ENCODE results near the gene TREM2. TPM values are rescaled to one million over a fixed set of nuclear protein-coding genes. Genes with fewer than 3 reads are reported as not detected.

Gene TREM2
- not detected in 2 replicates for polyA plus RNA-seq
- not detected in 2 replicates for polyA minus RNA-seq

DNA sequence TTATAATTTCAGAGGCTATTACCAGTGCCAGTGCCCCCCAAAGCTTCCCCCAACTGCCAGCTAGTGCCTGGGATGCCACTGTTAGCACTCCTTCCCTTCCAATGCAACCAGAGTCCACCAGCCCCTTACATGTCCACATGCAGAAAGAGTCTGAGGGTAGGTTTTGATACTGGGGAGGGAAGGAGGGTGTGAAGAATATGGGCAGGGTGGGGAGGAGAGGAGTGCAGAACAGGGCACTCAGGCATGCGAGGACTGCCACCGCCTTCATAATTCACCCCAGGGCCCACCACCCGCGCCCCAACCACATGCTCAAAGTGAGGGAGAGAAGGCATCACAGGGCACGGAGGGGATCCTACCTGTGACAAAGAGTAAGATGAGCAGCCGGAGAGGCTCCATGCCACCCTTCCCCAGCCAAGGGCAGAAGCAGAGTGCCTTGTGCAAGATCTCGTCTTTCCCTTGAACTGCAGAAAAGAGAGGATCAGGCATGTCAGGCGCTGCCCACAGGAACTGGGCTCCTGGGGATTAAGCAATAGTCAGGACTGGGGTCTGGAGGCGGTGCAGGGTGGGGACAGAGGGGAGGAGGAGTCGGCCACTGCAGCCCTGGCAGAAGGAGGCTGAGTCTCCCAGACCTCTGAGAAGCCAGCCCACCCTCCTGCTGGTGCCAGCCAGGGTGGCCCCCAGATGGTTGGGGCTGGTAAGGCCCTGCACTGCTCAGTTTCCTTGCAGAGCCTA, at the start of gene TREM2:
TSS of gene TREM2 (minus strand) at position 430 of the 732 bp plus-strand sequence. CDS start at position 396, 34 bp downstream.
- Histone ChIP-seq H3K4me3 (ENCODE audit: low read length) (no peak within 1 kb of the TSS), H3K36me3 (ENCODE audit: insufficient read depth, low read length) (no peaks in the 10 kb centered on the region), H3K27ac (ENCODE audit: low read length) (no peak within 1 kb of the TSS), H4K20me1 (ENCODE audit: insufficient read depth) (no peaks in the 10 kb centered on the region), H3K79me2 (replicated peaks; ENCODE audit: insufficient read depth, low read length) (no peaks in the 10 kb centered on the region), H3K27me3 (ENCODE audit: insufficient read depth, low read depth, low read length) (no peaks in the 10 kb centered on the region), H3F3A (ENCODE audit: insufficient read depth, low read length, poor library complexity, severe bottlenecking) (no peaks in the 10 kb centered on the region), H3K4me2 (ENCODE audit: low read length) (no peak within 1 kb of the TSS), H3K9ac (ENCODE audit: low read length) (no peak within 1 kb of the TSS), H3K9me3 (ENCODE audit: low read length) (no peaks in the 10 kb centered on the region), H2AFZ (ENCODE audit: low read depth, low read length) (no peak within 1 kb of the TSS), H3K9me2 (ENCODE audit: insufficient read depth, low read length) (no peaks in the 10 kb centered on the region)
- TF ChIP-seq, protein P1, sequence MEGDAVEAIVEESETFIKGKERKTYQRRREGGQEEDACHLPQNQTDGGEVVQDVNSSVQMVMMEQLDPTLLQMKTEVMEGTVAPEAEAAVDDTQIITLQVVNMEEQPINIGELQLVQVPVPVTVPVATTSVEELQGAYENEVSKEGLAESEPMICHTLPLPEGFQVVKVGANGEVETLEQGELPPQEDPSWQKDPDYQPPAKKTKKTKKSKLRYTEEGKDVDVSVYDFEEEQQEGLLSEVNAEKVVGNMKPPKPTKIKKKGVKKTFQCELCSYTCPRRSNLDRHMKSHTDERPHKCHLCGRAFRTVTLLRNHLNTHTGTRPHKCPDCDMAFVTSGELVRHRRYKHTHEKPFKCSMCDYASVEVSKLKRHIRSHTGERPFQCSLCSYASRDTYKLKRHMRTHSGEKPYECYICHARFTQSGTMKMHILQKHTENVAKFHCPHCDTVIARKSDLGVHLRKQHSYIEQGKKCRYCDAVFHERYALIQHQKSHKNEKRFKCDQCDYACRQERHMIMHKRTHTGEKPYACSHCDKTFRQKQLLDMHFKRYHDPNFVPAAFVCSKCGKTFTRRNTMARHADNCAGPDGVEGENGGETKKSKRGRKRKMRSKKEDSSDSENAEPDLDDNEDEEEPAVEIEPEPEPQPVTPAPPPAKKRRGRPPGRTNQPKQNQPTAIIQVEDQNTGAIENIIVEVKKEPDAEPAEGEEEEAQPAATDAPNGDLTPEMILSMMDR (IDR thresholded peaks at IDR 0.05; ENCODE audit: poor library complexity, severe bottlenecking), result no peak
- TF ChIP-seq RAD21 (conservative IDR thresholded peaks at IDR 0.05) (no peak), EZH2 (IDR thresholded peaks at IDR 0.05; ENCODE audit: borderline replicate concordance, insufficient read depth, low read length, poor library complexity, severe bottlenecking) (no peak), SMC3 (conservative IDR thresholded peaks at IDR 0.05; ENCODE audit: poor library complexity) (no peak), TAF1 (IDR thresholded peaks at IDR 0.05; ENCODE audit: low read depth) (no peak), MXI1 (conservative IDR thresholded peaks at IDR 0.05; ENCODE audit: poor library complexity, severe bottlenecking) (no peak), EP300 (conservative IDR thresholded peaks at IDR 0.05; ENCODE audit: poor library complexity, severe bottlenecking) (no peak), POLR2AphosphoS5 (IDR thresholded peaks at IDR 0.05) (no peak)
- TF ChIP-seq, protein P2, sequence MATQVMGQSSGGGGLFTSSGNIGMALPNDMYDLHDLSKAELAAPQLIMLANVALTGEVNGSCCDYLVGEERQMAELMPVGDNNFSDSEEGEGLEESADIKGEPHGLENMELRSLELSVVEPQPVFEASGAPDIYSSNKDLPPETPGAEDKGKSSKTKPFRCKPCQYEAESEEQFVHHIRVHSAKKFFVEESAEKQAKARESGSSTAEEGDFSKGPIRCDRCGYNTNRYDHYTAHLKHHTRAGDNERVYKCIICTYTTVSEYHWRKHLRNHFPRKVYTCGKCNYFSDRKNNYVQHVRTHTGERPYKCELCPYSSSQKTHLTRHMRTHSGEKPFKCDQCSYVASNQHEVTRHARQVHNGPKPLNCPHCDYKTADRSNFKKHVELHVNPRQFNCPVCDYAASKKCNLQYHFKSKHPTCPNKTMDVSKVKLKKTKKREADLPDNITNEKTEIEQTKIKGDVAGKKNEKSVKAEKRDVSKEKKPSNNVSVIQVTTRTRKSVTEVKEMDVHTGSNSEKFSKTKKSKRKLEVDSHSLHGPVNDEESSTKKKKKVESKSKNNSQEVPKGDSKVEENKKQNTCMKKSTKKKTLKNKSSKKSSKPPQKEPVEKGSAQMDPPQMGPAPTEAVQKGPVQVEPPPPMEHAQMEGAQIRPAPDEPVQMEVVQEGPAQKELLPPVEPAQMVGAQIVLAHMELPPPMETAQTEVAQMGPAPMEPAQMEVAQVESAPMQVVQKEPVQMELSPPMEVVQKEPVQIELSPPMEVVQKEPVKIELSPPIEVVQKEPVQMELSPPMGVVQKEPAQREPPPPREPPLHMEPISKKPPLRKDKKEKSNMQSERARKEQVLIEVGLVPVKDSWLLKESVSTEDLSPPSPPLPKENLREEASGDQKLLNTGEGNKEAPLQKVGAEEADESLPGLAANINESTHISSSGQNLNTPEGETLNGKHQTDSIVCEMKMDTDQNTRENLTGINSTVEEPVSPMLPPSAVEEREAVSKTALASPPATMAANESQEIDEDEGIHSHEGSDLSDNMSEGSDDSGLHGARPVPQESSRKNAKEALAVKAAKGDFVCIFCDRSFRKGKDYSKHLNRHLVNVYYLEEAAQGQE (IDR thresholded peaks at IDR 0.05; ENCODE audit: borderline replicate concordance), result no peak

DNA sequence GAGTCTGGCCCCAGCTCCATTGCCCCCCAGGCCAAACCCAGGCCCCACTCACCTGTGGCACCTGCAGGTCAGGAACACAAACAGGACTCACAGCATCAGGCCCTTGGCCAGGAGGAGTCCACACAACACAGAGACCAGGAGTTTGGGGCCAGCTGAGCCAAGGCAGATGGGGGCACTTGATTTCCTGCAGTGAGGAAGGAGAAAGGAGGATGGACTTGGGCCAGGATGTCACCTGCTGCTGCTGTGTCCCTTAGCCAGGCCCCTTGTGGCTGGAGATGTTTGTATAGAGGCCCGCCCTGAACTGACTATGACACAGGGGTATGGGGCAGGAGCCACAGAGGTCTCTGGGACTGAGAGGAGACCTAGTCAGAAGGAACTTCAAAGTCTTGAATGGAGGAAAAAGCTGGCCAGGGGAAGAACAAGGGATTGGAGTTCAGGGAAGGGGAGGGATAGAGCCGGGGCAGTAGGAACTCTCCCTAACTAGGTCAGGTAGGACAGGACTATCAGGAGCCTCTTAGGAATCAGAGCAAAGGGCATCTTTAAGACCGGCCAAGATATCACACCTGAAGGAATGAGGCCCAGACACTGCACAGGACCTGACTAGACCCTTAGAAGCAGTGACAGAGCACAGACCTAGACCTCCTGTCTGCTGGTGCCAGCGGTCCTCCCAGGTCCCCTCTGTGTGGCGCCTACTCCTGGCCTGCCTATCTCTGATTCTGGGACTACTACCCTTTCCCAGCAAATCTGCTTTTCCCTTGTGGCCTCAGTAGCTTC, 46.8 kb upstream of the TREM2 start:
- Histone ChIP-seq H4K20me1 (ENCODE audit: insufficient read depth) (no peaks in the 10 kb centered on the region), H2AFZ (ENCODE audit: low read depth, low read length) (no peak overlapping the region), H3F3A (ENCODE audit: insufficient read depth, low read length, poor library complexity, severe bottlenecking) (no peaks in the 10 kb centered on the region), H3K9me3 (ENCODE audit: low read length) (no peaks in the 10 kb centered on the region), H3K4me2 (ENCODE audit: low read length) (no peak overlapping the region), H3K9me2 (ENCODE audit: insufficient read depth, low read length) (no peaks in the 10 kb centered on the region), H3K9ac (ENCODE audit: low read length) (no peak overlapping the region), H3K27ac (ENCODE audit: low read length) (no peak overlapping the region), H3K36me3 (ENCODE audit: insufficient read depth, low read length) (no peaks in the 10 kb centered on the region), H3K79me2 (replicated peaks; ENCODE audit: insufficient read depth, low read length) (no peaks in the 10 kb centered on the region), H3K4me3 (ENCODE audit: low read length) (no peak overlapping the region), H3K27me3 (ENCODE audit: insufficient read depth, low read depth, low read length) (no peaks in the 10 kb centered on the region)
- TF ChIP-seq, protein P1 (IDR thresholded peaks at IDR 0.05; ENCODE audit: poor library complexity, severe bottlenecking), result no peak
- TF ChIP-seq EP300 (conservative IDR thresholded peaks at IDR 0.05; ENCODE audit: poor library complexity, severe bottlenecking), result no peak
- TF ChIP-seq SMC3 (conservative IDR thresholded peaks at IDR 0.05; ENCODE audit: poor library complexity), result no peak
- no peak for TF ChIP-seq MXI1 (conservative IDR thresholded peaks at IDR 0.05; ENCODE audit: poor library complexity, severe bottlenecking)
- TF ChIP-seq POLR2AphosphoS5 (IDR thresholded peaks at IDR 0.05), result no peak
- TF ChIP-seq RAD21 (conservative IDR thresholded peaks at IDR 0.05), result no peak
- no peak for TF ChIP-seq EZH2 (IDR thresholded peaks at IDR 0.05; ENCODE audit: borderline replicate concordance, insufficient read depth, low read length, poor library complexity, severe bottlenecking)
- TF ChIP-seq TAF1 (IDR thresholded peaks at IDR 0.05; ENCODE audit: low read depth), result no peak
- TF ChIP-seq, protein P2 (IDR thresholded peaks at IDR 0.05; ENCODE audit: borderline replicate concordance), result no peak
